Hepatocyte (in vitro differentiated cells): ENCODE data around the gene ZSCAN5A.

ENCODE experiments used
- CTCF ChIP-seq: fragments of 200-600 bp; sonication (generic); IDR thresholded peaks from 2 replicates; pipeline ENCODE4 v1.5.1; 2016; ENCODE audit warnings: antibody characterized with exemption, mild to moderate bottlenecking; ENCODE audit not compliant: poor library complexity
- EZH2phosphoT487 ChIP-seq: fragments of 200-600 bp; sonication (generic); IDR thresholded peaks from one replicate; pipeline ENCODE4 v1.6.1; 2018; ENCODE audit warnings: antibody characterized with exemption, mild to moderate bottlenecking, low read depth, moderate library complexity; ENCODE audit not compliant: unreplicated experiment, severe bottlenecking

- TF ChIP-seq CTCF (no peak), EZH2phosphoT487 (no peak)
Measured at GRCh38 chr19:56295531-56296455, 18.8 kb downstream of the ZSCAN5A start.
